ENCODE data around the gene MCM5. TPM values are rescaled to one million over a fixed set of nuclear protein-coding genes. Genes with fewer than 3 reads are reported as not detected.

MCM5 gene
- total and polyA plus RNA-seq, 2 of the 13 experiments (the other 11 are each of a cell fraction or from before 2014, with no cell fraction given) = 40.2 to 93.5 TPM

GRCh38 chr22:35376728-35377472 is 23.0 kb upstream of the MCM5 start:
- Histone ChIP-seq H3K27me3 (ENCODE audit: control insufficient read depth in 1 of 2, insufficient read depth in 2 of 2, low read length in 2 of 2) (no peaks in the 10 kb centered on the region; a peak in 1 of 5 replicates), H3K4me1 (ENCODE audit: insufficient read depth, low read length) (peaks cover 89% of the 10 kb centered on the region), H3K36me3 (replicated peaks in 1 of 2; ENCODE audit: control insufficient read depth in 1 of 2, insufficient read depth in 2 of 2, low read length in 2 of 2) (no peaks in the 10 kb centered on the region), H2AFZ (ENCODE audit: low read length) (no peak overlapping the region), H3K9ac (ENCODE audit: insufficient read depth, low read depth, low read length) (peak overlapping the region; percentile 61), H3K9me3 (ENCODE audit: low read length) (no peaks in the 10 kb centered on the region), H3K27ac (ENCODE audit: extremely low read length, insufficient read depth, low read length) (peak overlapping the region; percentile 65), H3K4me2 (ENCODE audit: low read depth, low read length) (peak overlapping the region; percentile 95), H4K20me1 (ENCODE audit: insufficient read depth, low read length) (no peaks in the 10 kb centered on the region), H3K4me3 (replicated peaks in 1 of 3; ENCODE audit: insufficient read depth in 1 of 3, low read depth in 2 of 3, low read length in 3 of 3) (peak overlapping the region; percentile 47 to 70 (median 55)), H3K79me2 (ENCODE audit: insufficient read depth, low read length) (peaks cover 8% of the 10 kb centered on the region)
- peak; percentile 92 for DNase-seq (ENCODE audit: low spot score)
- BruUV-seq (replicated peaks) = no TSS peak
- FAIRE-seq = peak; percentile 32
- CTCF ChIA-PET (ENCODE audit: low intra/inter-chr PET ratio, low total read pairs) = no interaction called here
- intact Hi-C loops (cut with micrococcal nuclease; ENCODE audit: unreplicated experiment) (no loop called here), in situ Hi-C loops (cut with HindIII; ENCODE audit: extremely low pct_ligation_motif_present, low pct_unique_long_range_greater_than_20kb) (no loop called here)
- POLR2A ChIA-PET = interaction anchor here (0.8 to 1.4 kb wide), 4 partner anchors 9 to 119 kb away, joined by 3 to 5 read pairs (median 3); partner anchors contain the start of genes HMGXB4 and TOM1
- 3% methylated on average over 9 of the region's 17 CpGs for WGBS (ENCODE audit: low lambda C conversion rate)
- no peak for ATAC-seq
- no peak for TF ChIP-seq ZNF850 (CRISPR knock-in tag; conservative IDR thresholded peaks at IDR 0.05)
- TF ChIP-seq, protein P1, sequence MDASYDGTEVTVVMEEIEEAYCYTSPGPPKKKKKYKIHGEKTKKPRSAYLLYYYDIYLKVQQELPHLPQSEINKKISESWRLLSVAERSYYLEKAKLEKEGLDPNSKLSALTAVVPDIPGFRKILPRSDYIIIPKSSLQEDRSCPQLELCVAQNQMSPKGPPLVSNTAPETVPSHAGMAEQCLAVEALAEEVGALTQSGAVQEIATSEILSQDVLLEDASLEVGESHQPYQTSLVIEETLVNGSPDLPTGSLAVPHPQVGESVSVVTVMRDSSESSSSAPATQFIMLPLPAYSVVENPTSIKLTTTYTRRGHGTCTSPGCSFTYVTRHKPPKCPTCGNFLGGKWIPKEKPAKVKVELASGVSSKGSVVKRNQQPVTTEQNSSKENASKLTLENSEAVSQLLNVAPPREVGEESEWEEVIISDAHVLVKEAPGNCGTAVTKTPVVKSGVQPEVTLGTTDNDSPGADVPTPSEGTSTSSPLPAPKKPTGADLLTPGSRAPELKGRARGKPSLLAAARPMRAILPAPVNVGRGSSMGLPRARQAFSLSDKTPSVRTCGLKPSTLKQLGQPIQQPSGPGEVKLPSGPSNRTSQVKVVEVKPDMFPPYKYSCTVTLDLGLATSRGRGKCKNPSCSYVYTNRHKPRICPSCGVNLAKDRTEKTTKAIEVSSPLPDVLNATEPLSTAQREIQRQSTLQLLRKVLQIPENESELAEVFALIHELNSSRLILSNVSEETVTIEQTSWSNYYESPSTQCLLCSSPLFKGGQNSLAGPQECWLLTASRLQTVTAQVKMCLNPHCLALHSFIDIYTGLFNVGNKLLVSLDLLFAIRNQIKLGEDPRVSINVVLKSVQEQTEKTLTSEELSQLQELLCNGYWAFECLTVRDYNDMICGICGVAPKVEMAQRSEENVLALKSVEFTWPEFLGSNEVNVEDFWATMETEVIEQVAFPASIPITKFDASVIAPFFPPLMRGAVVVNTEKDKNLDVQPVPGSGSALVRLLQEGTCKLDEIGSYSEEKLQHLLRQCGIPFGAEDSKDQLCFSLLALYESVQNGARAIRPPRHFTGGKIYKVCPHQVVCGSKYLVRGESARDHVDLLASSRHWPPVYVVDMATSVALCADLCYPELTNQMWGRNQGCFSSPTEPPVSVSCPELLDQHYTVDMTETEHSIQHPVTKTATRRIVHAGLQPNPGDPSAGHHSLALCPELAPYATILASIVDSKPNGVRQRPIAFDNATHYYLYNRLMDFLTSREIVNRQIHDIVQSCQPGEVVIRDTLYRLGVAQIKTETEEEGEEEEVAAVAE (CRISPR knock-in tag; IDR thresholded peaks at IDR 0.05; ENCODE audit: borderline replicate concordance) = peak; percentile 73; the same call in 1 of the 2 replicates
- no peak; the same call in 1 of the 2 replicates for TF ChIP-seq PHF8 (CRISPR knock-in tag; IDR thresholded peaks at IDR 0.05)
- TF ChIP-seq ZNF329 (CRISPR knock-in tag; IDR thresholded peaks at IDR 0.05; ENCODE audit: low read depth) = no peak
- peak; percentile 95 for TF ChIP-seq ARID4A (CRISPR knock-in tag; IDR thresholded peaks at IDR 0.05; ENCODE audit: borderline replicate concordance)
- no peak for TF ChIP-seq ZIK1 (CRISPR knock-in tag; IDR thresholded peaks at IDR 0.05; ENCODE audit: borderline replicate concordance, low read depth)
- peak; percentile 59; the same call in 1 of the 2 replicates for TF ChIP-seq ZNF430 (CRISPR knock-in tag; IDR thresholded peaks at IDR 0.05)
- no peak for TF ChIP-seq ZNF737 (CRISPR knock-in tag; IDR thresholded peaks at IDR 0.05; ENCODE audit: borderline replicate concordance)
- no peak for TF ChIP-seq CEBPZ (IDR thresholded peaks at IDR 0.05; ENCODE audit: low read length)
- TF ChIP-seq MLLT10 (CRISPR knock-in tag; IDR thresholded peaks at IDR 0.05) = no peak
- TF ChIP-seq ZNF143 (CRISPR knock-in tag; IDR thresholded peaks at IDR 0.05) = no peak

All from HepG2 (cell line).